Measurements from ENCODE around the gene PTK7. TPM values are rescaled to one million over a fixed set of nuclear protein-coding genes. Genes with fewer than 3 reads are reported as not detected.

PTK7 gene
- total RNA-seq, 1 donor from 2014 or later = 68.0 TPM

DNA sequence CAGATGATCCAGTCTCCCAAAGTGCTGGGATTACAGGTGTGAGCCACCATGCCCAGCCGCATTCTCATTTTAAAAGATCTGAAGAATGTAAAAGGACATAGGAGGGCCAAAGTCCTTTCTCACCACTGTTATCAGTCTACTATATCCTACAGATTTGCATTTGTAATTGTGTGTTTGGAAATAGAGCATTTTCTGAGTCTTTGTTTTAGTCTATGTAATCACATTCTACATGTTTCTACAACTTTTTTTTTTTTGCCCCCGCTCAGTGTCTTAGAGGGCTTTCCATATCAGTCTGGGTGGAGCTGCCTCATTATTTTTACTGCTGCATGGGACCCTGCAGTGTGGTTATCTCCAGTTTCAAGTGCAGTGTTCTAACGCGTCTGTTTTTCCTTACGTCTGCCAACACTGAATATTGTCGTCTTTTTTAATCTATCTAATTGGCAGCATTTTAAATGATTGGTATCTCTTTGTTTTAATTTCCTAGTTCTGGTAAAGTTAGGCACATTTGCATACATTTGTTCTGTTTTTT, 113.7 kb downstream of the PTK7 start:
- Histone ChIP-seq H3K9ac (no peak overlapping the region), H3K4me2 (no peak overlapping the region), H4K20me1 (ENCODE audit: low read depth) (no peaks in the 10 kb centered on the region), H3K79me2 (ENCODE audit: low read depth) (no peaks in the 10 kb centered on the region), H2AFZ (replicated peaks) (no peak overlapping the region), H3K9me3 (ENCODE audit: low read depth) (no peaks in the 10 kb centered on the region), H3K36me3 (peaks cover 3% of the 10 kb centered on the region), H3F3A (ENCODE audit: low read depth) (no peaks in the 10 kb centered on the region), H3K4me3 (no peak overlapping the region), H3K4me1 (no peaks in the 10 kb centered on the region), H3K27me3 (no peaks in the 10 kb centered on the region), H3K27ac (no peak overlapping the region)
- Mint-ChIP-seq H3K27me3 (ENCODE audit: insufficient read depth, low read depth) (peaks cover 5% of the 10 kb centered on the region), H3K4me3 (no peak overlapping the region), H3K36me3 (peaks cover 19% of the 10 kb centered on the region), H3K4me1 (no peaks in the 10 kb centered on the region), H3K9me3 (no peaks in the 10 kb centered on the region), H3K27ac (no peak overlapping the region)
- TF ChIP-seq EZH2phosphoT487 (IDR thresholded peaks at IDR 0.05) = no peak
- TF ChIP-seq EZH2 (IDR thresholded peaks at IDR 0.05) = no peak
- TF ChIP-seq, protein P1, sequence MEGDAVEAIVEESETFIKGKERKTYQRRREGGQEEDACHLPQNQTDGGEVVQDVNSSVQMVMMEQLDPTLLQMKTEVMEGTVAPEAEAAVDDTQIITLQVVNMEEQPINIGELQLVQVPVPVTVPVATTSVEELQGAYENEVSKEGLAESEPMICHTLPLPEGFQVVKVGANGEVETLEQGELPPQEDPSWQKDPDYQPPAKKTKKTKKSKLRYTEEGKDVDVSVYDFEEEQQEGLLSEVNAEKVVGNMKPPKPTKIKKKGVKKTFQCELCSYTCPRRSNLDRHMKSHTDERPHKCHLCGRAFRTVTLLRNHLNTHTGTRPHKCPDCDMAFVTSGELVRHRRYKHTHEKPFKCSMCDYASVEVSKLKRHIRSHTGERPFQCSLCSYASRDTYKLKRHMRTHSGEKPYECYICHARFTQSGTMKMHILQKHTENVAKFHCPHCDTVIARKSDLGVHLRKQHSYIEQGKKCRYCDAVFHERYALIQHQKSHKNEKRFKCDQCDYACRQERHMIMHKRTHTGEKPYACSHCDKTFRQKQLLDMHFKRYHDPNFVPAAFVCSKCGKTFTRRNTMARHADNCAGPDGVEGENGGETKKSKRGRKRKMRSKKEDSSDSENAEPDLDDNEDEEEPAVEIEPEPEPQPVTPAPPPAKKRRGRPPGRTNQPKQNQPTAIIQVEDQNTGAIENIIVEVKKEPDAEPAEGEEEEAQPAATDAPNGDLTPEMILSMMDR (IDR thresholded peaks at IDR 0.05) = no peak
- no peak for DNase-seq (ENCODE audit: low spot score)

DNA sequence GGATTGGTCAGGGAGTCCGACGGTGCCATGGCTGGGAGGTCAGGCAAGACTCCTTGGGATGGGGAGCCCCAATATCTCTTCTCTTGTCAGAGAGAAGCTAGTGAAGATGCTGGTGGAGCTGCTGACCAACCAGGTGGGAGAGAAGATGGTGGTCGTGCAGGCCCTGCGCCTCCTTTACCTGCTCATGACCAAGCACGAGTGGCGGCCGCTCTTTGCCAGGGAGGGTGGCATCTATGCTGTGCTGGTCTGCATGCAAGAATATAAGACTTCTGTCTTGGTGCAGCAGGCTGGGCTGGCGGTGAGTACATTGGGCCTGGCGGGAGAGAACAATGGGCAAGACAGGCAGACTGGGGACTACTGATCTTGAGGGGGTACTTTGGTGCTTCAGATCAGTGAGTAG, 116.8 kb downstream of the PTK7 start:
- no peak overlapping the region for H3K27ac Mint-ChIP-seq

DNA sequence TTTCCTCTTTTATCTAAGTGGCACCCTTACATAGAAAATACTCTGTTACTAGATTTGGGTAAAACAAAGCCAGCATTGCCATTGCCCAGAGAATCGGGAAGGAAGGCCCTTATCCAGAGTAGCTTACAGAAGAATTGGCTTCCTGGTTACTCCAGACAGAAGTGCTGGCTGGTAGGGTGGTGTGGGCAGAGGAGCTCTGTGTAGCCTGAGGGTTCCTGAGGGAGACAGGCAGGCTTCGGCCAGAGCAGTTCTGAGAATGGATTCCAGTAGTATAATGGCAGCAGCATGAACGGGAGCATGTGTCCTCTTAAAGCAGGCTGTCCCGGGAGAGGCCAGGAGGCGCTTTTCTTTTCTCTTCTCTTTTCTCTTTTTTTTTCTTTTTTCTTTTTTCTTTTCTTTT, 117.8 kb downstream of the PTK7 start:
- Mint-ChIP-seq H3K4me1 (no peaks in the 10 kb centered on the region), H3K36me3 (peaks cover 15% of the 10 kb centered on the region), H3K4me3 (no peak overlapping the region), H3K9me3 (no peaks in the 10 kb centered on the region), H3K27me3 (ENCODE audit: insufficient read depth, low read depth) (peaks cover 6% of the 10 kb centered on the region), H3K27ac (no peak overlapping the region)
- no peaks in the 10 kb centered on the region for H3K79me2 ChIP-seq (ENCODE audit: low read depth)
- no peak overlapping the region for H3K4me2 ChIP-seq
- no peak for TF ChIP-seq EZH2phosphoT487 (IDR thresholded peaks at IDR 0.05)
- TF ChIP-seq, protein P1 (IDR thresholded peaks at IDR 0.05) = no peak
- TF ChIP-seq EZH2 (IDR thresholded peaks at IDR 0.05) = no peak
- no peaks in the 10 kb centered on the region for H3K9me3 ChIP-seq (ENCODE audit: low read depth)
- H3K27me3 ChIP-seq = no peaks in the 10 kb centered on the region
- H4K20me1 ChIP-seq (ENCODE audit: low read depth) = no peaks in the 10 kb centered on the region
- no peaks in the 10 kb centered on the region for H3F3A ChIP-seq (ENCODE audit: low read depth)
- H3K9ac ChIP-seq = no peak overlapping the region
- H3K4me1 ChIP-seq = no peaks in the 10 kb centered on the region
- H2AFZ ChIP-seq (replicated peaks) = no peak overlapping the region
- no peak for DNase-seq (ENCODE audit: low spot score)
- no peak overlapping the region for H3K4me3 ChIP-seq
- peaks cover 3% of the 10 kb centered on the region for H3K36me3 ChIP-seq
- H3K27ac ChIP-seq = no peak overlapping the region

More for the DNA sequence above, 116.8 kb downstream of the PTK7 start:
- Histone ChIP-seq H3K9ac (no peak overlapping the region), H3K27ac (no peak overlapping the region), H3K4me2 (no peak overlapping the region), H3K4me3 (no peak overlapping the region), H3K4me1 (no peaks in the 10 kb centered on the region), H3K36me3 (peaks cover 3% of the 10 kb centered on the region), H3K79me2 (ENCODE audit: low read depth) (no peaks in the 10 kb centered on the region), H4K20me1 (ENCODE audit: low read depth) (no peaks in the 10 kb centered on the region), H3K9me3 (ENCODE audit: low read depth) (no peaks in the 10 kb centered on the region), H2AFZ (replicated peaks) (no peak overlapping the region), H3K27me3 (no peaks in the 10 kb centered on the region), H3F3A (ENCODE audit: low read depth) (no peaks in the 10 kb centered on the region)
- H3K4me1 Mint-ChIP-seq = no peaks in the 10 kb centered on the region
- TF ChIP-seq, protein P1 (IDR thresholded peaks at IDR 0.05) = no peak
- no peak for TF ChIP-seq EZH2 (IDR thresholded peaks at IDR 0.05)
- TF ChIP-seq EZH2phosphoT487 (IDR thresholded peaks at IDR 0.05) = no peak
- no peak for DNase-seq (ENCODE audit: low spot score)
- H3K9me3 Mint-ChIP-seq = no peaks in the 10 kb centered on the region
- no peak overlapping the region for H3K4me3 Mint-ChIP-seq
- peaks cover 10% of the 10 kb centered on the region for H3K27me3 Mint-ChIP-seq (ENCODE audit: insufficient read depth, low read depth)
- H3K36me3 Mint-ChIP-seq = peaks cover 19% of the 10 kb centered on the region

All from neural progenitor cell (in vitro differentiated cells).